ENCODE results near the gene SELENOM. TPM values are rescaled to one million over a fixed set of nuclear protein-coding genes. Genes with fewer than 3 reads are reported as not detected.

The SELENOM gene
- total RNA-seq, result 77.7 TPM
- long read RNA-seq, transcript SELENOM-201 (5 exons, 694 nt), result major isoform, 26 of 36 reads
- long read RNA-seq, partial matches to known transcripts, result 0 of 36 reads
- long read RNA-seq, other reads (novel, unspliced or antisense), result 7 of 36 reads

- DNase-seq (ENCODE audit: low spot score), result peak; percentile 98
- intact Hi-C loops (cut with DNase I), result loop anchor here (5.0 to 10.0 kb wide), 3 partner anchors 125 to 167 kb away; no protein-coding TSS in a partner anchor
Measured at GRCh38 chr22:31107178-31107893, at the start of gene SELENOM. Gene SELENOM, minus strand, starts transcription at chr22:31107568. Its CDS starts 63 bp downstream, at chr22:31107505.

- no peak for DNase-seq (ENCODE audit: low spot score)
- intact Hi-C loops (cut with DNase I), result loop anchor here (5.0 kb wide), 1 partner anchor 57 kb away; the partner anchor contains the start of gene LIMK2
Measured at GRCh38 chr22:31155422-31155821, 48.1 kb upstream of the SELENOM start.

GRCh38 chr22:31154975-31155374, 47.6 kb upstream of the SELENOM start:
- intact Hi-C loops (cut with DNase I), result loop anchor here (5.0 kb wide), 1 partner anchor 57 kb away; the partner anchor contains the start of gene LIMK2
- DNase-seq (ENCODE audit: low spot score), result no peak

- DNase-seq (ENCODE audit: low spot score), result no peak
- intact Hi-C loops (cut with DNase I), result no loop called here
Measured at GRCh38 chr22:31153357-31153756, 46.0 kb upstream of the SELENOM start.

GRCh38 chr22:31151872-31152271, 44.5 kb upstream of the SELENOM start:
- intact Hi-C loops (cut with DNase I), result no loop called here
- DNase-seq (ENCODE audit: low spot score), result no peak

GRCh38 chr22:31150615-31151014, 43.2 kb upstream of the SELENOM start:
- no peak for DNase-seq (ENCODE audit: low spot score)
- intact Hi-C loops (cut with DNase I), result no loop called here

GRCh38 chr22:31148953-31149627, 41.7 kb upstream of the SELENOM start:
- no peak for DNase-seq (ENCODE audit: low spot score)
- intact Hi-C loops (cut with DNase I), result loop anchor here (2.0 to 10.0 kb wide), 5 partner anchors 40 to 514 kb away; partner anchors contain the start of gene SLC35E4

GRCh38 chr22:31148488-31148887, 41.1 kb upstream of the SELENOM start:
- intact Hi-C loops (cut with DNase I), result loop anchor here (2.0 to 10.0 kb wide), 5 partner anchors 40 to 514 kb away; partner anchors contain the start of gene SLC35E4
- DNase-seq (ENCODE audit: low spot score), result no peak

GRCh38 chr22:31144223-31144622, 36.9 kb upstream of the SELENOM start:
- intact Hi-C loops (cut with DNase I), result loop anchor here (10.0 kb wide), 1 partner anchor 509 kb away; the partner anchor contains the start of gene SLC35E4
- no peak for DNase-seq (ENCODE audit: low spot score)

- intact Hi-C loops (cut with DNase I), result loop anchor here (10.0 kb wide), 1 partner anchor 509 kb away; the partner anchor contains the start of gene SLC35E4
- DNase-seq (ENCODE audit: low spot score), result no peak
Measured at GRCh38 chr22:31143537-31143936, 36.2 kb upstream of the SELENOM start.

GRCh38 chr22:31143038-31143437, 35.7 kb upstream of the SELENOM start:
- intact Hi-C loops (cut with DNase I), result loop anchor here (10.0 kb wide), 1 partner anchor 508 kb away; the partner anchor contains the start of gene SLC35E4

GRCh38 chr22:31142285-31142684, 34.9 kb upstream of the SELENOM start:
- intact Hi-C loops (cut with DNase I), result loop anchor here (10.0 kb wide), 1 partner anchor 507 kb away; the partner anchor contains the start of gene SLC35E4
- peak; percentile 10 for DNase-seq (ENCODE audit: low spot score)

More at GRCh38 chr22:31143038-31143437, 35.7 kb upstream of the SELENOM start:
- no peak for DNase-seq (ENCODE audit: low spot score)

GRCh38 chr22:31141551-31141950, 34.2 kb upstream of the SELENOM start:
- DNase-seq (ENCODE audit: low spot score), result peak; percentile 50
- intact Hi-C loops (cut with DNase I), result loop anchor here (10.0 kb wide), 1 partner anchor 507 kb away; the partner anchor contains the start of gene SLC35E4

- DNase-seq (ENCODE audit: low spot score), result peak; percentile 58
- intact Hi-C loops (cut with DNase I), result loop anchor here (10.0 kb wide), 1 partner anchor 506 kb away; the partner anchor contains the start of gene SLC35E4
Measured at GRCh38 chr22:31140746-31141145, 33.4 kb upstream of the SELENOM start.

GRCh38 chr22:31139866-31140716, 32.7 kb upstream of the SELENOM start, which contains the start of gene PLA2G3:
Gene PLA2G3, minus strand, starts transcription at chr22:31140508. Its CDS starts 154 bp downstream, at chr22:31140354.
- intact Hi-C loops (cut with DNase I), result loop anchor here (10.0 kb wide), 1 partner anchor 505 kb away; the partner anchor contains the start of gene SLC35E4
- peak; percentile 62 for DNase-seq (ENCODE audit: low spot score)

- peak; percentile 19 for DNase-seq (ENCODE audit: low spot score)
- intact Hi-C loops (cut with DNase I), result no loop called here
Measured at GRCh38 chr22:31139066-31139465, 31.7 kb upstream of the SELENOM start.

GRCh38 chr22:31138126-31138525, 30.8 kb upstream of the SELENOM start:
- peak; percentile 50 for DNase-seq (ENCODE audit: low spot score)
- intact Hi-C loops (cut with DNase I), result no loop called here

- DNase-seq (ENCODE audit: low spot score), result peak; percentile 43
- intact Hi-C loops (cut with DNase I), result no loop called here
Measured at GRCh38 chr22:31137721-31138120, 30.4 kb upstream of the SELENOM start.

GRCh38 chr22:31136711-31137110, 29.3 kb upstream of the SELENOM start:
- no peak for DNase-seq (ENCODE audit: low spot score)

More at GRCh38 chr22:31136711-31137110, 29.3 kb upstream of the SELENOM start:
- intact Hi-C loops (cut with DNase I), result no loop called here

Measured in cardiac septum (tissue), 1 donor.